GM21825 (cell line): ENCODE data around the gene TMEM225B.
"Not testable (repeated sequence)": the region's sequence is repeated elsewhere in the genome, so short reads cannot be mapped to it uniquely, and the experiment has no call there.

Experiments
- ATAC-seq: cut with Tn5 transposase; IDR thresholded peaks from one replicate; pipeline ENCODE4 v1.9.1; 2021; ENCODE audit warnings: mild to moderate bottlenecking, moderate library complexity; ENCODE audit not compliant: unreplicated experiment

The TMEM225B gene

DNA sequence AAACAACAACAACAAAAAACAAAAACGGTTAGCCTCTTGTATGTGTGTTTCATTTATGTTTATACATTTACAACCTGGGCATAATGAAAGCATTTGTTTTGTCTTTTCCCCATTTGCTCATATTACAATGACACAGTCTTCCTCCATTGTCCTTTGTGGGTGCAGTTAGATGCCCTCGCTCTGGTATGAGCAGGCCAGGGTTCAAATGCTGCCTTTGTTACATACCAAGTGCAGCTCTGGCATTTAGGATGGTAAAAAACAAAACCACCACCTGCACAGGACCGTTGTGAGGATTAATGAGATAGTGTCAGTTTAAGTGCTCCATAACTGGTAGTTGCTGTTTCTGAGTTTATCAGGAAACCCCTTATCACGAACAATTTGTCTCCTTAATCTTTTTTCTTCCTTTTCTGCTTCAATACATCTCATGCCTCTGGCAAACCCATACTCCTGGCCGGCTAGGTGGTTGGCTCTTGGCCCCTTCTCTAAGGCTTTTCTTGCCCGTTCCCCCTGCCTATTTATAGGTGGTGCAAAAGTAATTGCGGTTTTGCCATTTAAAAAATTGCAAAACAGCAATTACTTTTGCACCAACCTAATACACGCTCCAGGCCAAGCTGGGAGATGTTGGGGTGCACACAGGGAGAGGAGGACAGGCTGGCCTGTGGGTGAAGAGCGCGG lies 18.6 kb upstream of the TMEM225B start:
- no peak for ATAC-seq

DNA sequence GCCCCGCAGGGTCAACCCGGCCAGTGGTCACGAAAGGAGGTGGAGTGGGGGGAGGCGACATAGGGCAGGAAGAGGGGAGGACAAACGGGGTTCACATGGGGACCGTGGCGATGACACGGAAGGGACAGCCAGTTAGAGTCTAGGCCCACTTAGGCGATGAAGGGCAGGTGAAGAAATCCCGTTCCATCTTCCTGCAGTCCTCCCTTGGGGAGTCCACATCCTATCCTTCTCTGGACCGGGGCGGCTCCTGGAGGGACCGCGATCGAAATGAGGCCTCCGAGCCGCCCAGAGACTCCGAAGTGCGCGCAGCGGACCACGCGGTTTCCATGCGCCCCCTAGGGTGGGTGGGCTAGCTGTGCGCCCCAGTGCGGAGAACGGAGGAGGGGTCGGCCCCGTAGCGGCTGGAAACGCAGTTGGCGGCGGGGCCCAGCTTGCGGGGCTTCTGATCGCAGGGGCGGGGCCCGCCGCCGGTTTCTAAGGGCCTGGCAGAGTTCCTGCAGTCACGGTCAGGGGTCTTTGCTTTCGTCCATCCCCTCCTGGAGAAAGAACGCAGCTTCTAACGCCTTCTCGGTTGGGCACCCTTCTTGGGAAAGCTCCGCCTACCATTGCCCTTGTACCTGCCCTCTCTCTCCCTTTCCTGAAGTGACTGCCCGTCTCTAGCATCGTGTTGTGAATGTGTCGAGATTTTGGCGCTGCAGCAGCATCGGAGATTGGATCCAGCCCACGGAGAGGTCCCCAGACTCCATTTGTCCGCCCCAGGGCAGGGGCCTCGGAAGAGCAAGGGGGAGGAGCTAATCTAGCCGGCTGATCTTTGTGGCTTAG lies 17.9 kb upstream of the TMEM225B start:
- no peak for ATAC-seq

GRCh38 chr7:99580778-99581332 lies 17.2 kb upstream of the TMEM225B start:
- not testable (repeated sequence) for ATAC-seq

DNA sequence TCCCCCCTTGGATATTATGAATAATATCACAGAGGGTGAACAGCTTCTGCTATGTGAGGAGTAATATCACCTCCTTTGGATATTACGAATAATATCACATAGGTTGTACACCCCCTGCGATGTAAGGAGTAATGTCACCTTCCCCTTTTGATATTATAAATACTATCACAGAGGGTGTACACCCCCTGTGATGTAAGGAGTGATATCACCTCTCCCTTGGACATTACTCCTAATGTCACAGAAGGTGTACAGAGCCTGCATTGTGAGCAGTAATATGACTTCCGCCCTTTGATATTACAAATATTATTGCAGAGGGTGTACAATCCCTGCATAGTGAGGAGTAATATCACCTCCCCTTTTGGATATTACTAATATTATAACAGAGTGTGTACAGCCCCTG lies 9.2 kb upstream of the TMEM225B start:
- ATAC-seq = no peak

GRCh38 chr7:99594948-99595745 lies 2.9 kb upstream of the TMEM225B start:
- no peak for ATAC-seq

DNA sequence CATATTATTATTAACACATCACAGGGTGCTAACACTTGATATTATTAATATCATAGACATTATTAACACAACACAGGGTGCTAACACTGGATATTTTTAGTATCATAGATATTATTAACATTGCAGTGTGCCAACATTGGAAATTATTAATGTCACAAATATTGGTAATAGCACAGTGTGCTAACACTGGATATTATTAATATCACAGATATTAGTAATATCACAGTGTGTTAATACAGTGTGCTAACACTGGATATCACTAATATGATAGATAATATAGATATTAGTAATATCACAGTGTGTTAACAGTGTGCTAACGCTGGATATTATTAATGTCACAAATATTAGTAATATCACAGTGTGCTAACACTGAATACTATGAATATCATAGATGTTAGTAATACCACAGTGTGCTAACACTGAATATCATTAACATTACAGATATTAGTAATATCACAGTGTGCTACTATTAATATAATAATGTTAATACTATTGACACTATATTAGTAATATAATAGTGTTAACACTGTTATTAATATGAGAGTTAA lies 1.6 kb upstream of the TMEM225B start:
- no peak for ATAC-seq

DNA sequence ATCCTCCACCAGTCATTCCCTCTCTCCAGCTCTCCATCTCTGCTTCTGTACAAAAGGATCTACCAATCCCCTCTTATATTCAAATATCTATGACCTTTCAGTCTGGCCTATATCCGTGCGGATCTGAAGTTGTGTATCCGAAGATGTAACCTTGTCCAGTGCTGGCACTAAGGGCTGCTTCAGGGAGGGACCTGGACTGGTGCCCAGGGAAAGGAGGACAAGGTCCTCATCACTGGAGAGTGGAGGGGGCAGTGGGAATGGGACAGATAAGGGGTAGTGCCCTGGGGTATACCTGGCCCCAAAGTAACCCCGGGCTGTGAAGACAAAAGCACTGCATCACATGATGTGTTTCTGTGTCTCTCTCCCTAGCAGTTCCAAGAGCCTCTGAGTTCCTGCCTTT lies 1.8 kb downstream of the TMEM225B start:
- ATAC-seq = no peak

DNA sequence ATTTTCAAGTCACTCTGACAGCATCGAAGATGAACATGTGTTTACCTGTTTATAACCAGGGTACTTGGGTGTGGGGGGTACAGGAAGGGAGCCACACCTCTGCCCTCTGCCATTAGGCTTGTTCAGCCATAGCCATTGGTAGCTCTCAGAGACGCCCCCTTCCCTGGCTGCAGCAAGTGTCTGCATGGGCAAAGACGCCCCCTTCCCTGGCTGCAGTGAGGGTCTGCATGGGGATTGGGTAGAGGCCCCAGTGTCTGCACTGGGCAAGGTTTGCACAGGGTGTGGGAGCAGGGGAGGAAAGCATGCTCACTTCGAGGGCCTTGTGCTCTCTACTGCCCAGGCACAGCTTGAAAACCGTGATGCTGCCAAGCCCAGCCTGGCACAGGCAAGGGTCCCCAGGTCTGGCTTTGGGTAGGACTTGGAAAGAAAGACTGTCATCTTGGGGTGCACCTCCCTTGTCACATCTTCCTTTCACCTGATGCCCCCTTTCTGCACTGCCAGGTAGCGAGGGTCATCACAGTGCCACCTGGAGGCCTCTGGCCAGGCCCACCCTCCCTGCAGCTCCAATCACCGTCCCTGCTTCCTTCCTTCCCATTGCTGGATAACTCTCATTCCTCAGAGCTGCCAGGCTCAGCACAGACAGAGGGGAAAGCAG lies 3.7 kb downstream of the TMEM225B start:
- ATAC-seq = no peak

GRCh38 chr7:99605527-99605926 lies 7.5 kb downstream of the TMEM225B start:
- ATAC-seq = no peak

- ATAC-seq = no peak
Observed at GRCh38 chr7:99606531-99606930, 8.5 kb downstream of the TMEM225B start.

GRCh38 chr7:99607548-99607947 lies 9.5 kb downstream of the TMEM225B start:
- ATAC-seq = no peak

DNA sequence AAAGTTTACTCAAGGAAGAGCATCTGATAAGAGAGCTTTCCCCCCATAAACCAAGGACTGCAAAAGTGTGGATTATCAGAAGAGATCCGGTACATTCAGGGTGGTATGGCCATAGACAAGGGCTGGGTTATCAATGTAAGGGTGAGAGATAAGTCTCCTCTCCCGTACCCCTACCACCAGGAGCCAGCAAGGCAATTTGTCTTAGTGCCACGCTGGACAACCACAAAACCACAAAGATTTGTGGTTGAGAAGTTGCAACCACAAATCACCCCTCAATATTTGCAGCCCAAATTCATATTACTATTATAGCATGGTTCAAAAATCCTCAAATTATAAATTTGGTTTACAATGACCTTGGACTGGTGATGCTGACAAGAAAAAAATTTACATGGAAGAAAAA lies 16.4 kb downstream of the TMEM225B start:
- no peak for ATAC-seq

GRCh38 chr7:99615989-99616358 lies 17.9 kb downstream of the TMEM225B start:
- ATAC-seq = no peak

DNA sequence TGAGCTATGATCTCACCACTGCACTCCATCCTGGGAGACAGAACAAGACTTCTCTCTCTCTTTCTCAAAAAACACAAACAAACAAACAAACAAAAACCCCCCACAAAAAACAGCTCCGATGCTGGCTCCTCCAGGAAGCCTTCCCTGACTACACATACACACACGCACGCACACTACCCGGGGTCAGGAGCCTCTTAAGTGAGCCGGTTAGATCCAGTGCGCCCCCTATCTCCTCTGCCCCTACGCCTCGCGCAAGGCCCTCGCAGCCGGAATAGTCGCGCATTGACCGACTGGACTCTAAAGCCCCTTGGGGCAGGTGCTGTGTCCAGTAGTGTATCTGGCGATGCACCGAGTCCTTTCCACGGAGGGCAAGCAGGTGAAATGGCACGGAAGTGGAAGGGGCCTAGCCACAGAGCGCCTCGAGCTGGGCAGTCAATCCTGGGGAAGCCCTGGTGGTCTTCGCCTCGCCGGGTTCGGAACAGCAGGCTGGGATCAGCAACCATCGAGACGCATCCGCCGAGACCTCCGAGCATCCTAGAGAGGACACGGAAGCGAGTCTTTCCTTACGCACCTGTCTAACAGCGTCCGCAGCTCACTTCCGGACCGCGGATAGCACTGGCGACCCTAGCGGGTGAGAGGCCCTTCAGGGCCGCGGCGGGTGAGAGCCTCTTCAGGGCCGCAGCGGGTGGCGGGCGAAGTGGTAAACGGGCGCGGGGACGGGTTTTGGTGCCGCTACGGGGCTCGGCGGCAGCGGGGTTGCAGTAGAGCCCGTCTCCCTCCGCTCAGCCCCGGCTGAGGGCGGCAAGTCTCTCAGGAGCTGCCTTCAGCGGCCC lies 18.5 kb downstream of the TMEM225B start, which contains the start of gene ZSCAN25:
ZSCAN25 (plus strand) TSS at position 588 of the 833 bp plus-strand sequence. CDS start 2,661 bp downstream, outside the sequence.
- peak; percentile 94 for ATAC-seq

GRCh38 chr7:99617192-99617781 lies 19.2 kb downstream of the TMEM225B start:
- ATAC-seq = no peak

DNA sequence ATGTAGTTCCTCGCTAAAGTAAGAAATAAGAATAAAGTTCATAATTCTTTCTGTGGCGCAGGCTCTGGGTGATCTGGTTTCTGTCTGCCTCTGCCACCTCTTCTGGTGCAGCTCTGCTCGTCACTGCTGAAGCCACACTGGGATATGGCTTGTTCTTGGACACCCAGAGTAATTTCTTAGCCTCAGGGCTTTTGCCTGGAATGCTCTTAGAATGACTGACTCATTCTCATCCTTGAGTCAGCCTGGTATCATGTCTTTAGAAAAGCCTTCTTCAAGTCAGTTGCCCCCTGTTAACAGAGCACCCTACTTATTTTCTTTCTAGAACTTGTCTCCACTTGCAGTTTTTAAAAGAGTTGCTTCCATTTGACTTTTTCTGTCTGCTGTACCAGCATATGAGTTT lies 20.7 kb downstream of the TMEM225B start:
- ATAC-seq = no peak

GRCh38 chr7:99619571-99620130 lies 21.6 kb downstream of the TMEM225B start:
- ATAC-seq = no peak

- no peak for ATAC-seq
Observed at GRCh38 chr7:99621271-99621670, 23.2 kb downstream of the TMEM225B start.

DNA sequence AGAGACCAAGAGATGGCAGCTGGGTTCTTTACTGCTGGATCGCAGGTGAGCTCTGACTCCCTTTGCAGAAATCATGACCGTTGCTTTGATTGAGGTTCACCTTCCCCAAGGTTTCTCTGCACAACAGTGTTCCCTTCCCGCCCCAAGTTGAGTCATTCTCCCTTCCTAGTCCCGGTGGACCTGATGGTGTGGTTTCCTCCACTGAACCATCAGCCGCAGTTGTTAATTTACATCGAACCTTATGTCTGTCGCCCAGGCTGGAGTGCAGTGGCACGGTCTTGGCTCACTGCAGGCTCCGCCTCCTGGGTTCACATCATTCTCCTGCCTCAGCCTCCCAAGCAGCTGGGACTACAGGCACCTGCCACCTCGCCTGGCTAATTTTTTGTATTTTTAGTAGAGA lies 24.5 kb downstream of the TMEM225B start:
- no peak for ATAC-seq
